Ishikawa (cell line): ENCODE results near the gene GIT2.

Source experiments
- EP300 ChIP-seq: IDR thresholded peaks from 2 replicates; pipeline ENCODE4 v1.6.1; 2012; ENCODE audit warnings: borderline replicate concordance
- FOXM1 ChIP-seq: IDR thresholded peaks from 2 replicates; pipeline ENCODE4 v1.6.1; 2012; ENCODE audit warnings: low read depth, borderline replicate concordance
- RAD21 ChIP-seq: IDR thresholded peaks from 2 replicates; pipeline ENCODE4 v1.6.1; 2012; ENCODE audit warnings: low read depth
- REST ChIP-seq: IDR thresholded peaks from 2 replicates; pipeline ENCODE4 v1.6.1; 2012; ENCODE audit warnings: low read depth, mild to moderate bottlenecking
- TAF1 ChIP-seq: IDR thresholded peaks from 2 replicates; pipeline ENCODE4 v1.6.1; 2012; ENCODE audit warnings: low read depth, mild to moderate bottlenecking
- YY1 ChIP-seq: IDR thresholded peaks from 2 replicates; pipeline ENCODE4 v1.6.1; 2012; ENCODE audit warnings: low read depth

DNA sequence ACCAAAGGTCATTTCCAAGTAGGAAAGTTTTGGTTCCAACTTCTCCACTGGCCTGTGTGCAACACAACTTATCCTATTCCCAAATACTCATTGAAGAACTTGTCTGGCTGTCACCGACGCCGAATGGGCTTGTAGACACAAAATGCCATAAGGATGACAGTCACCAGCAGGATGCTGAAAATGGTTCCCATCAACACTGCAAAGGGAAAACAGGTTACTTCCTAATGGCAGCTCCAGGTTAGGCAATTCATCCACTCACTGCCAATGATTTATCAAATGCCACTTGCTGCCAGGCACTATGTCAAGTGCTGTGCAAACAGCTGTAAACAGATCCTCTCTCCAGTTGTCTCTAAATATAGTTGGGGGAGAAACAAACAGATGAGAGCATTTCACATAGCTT is 46.1 kb upstream of the GIT2 start:
- no peak for TF ChIP-seq EP300
- TF ChIP-seq FOXM1 = no peak
- no peak for TF ChIP-seq YY1
- no peak for TF ChIP-seq RAD21
- no peak for TF ChIP-seq TAF1
- no peak for TF ChIP-seq REST
